WTC11 (cell line): Measurements from ENCODE around the gene RESP18. TPM values are rescaled to one million over a fixed set of nuclear protein-coding genes. Genes with fewer than 3 reads are reported as not detected.

Experiments
- ATAC-seq: fragments of 200-7000 bp; cut with Tn5 transposase; 2 replicates; pipeline ENCODE4 v1.10.0; 2021; ENCODE audit warnings: mild to moderate bottlenecking, moderate library complexity
- CTCF ChIA-PET: fragments of 300-600 bp; sonication (Branson Sonifier 250); formaldehyde crosslinking; loops from one replicate; lab custom pipeline; 2021; ENCODE audit warnings: antibody characterized with exemption; lab: Charles Lee
- POLR2A ChIA-PET: fragments of 350-600 bp; sonication (Branson Sonifier 250); formaldehyde crosslinking; loops from one replicate; lab custom pipeline; 2021; ENCODE audit warnings: antibody characterized with exemption; lab: Charles Lee
- DNase-seq: peaks from one replicate; pipeline ENCODE4 v3.0.0; 2021; ENCODE audit warnings: low spot score
- H3K27ac Mint-ChIP-seq: 2 replicates; pipeline ENCODE4 v1.8.0; 2021; ENCODE audit warnings: mixed read lengths
- H3K27me3 Mint-ChIP-seq: 2 replicates; pipeline ENCODE4 v1.8.0; 2021; ENCODE audit warnings: low read depth, mild to moderate bottlenecking, moderate library complexity, mixed read lengths
- H3K36me3 Mint-ChIP-seq: 2 replicates; pipeline ENCODE4 v1.8.0; 2021; ENCODE audit warnings: mixed read lengths
- H3K4me1 Mint-ChIP-seq: 2 replicates; pipeline ENCODE4 v1.8.0; 2022; ENCODE audit warnings: mixed read lengths
- H3K4me3 Mint-ChIP-seq: 2 replicates; pipeline ENCODE4 v1.8.0; 2021; ENCODE audit warnings: mild to moderate bottlenecking, moderate library complexity, mixed read lengths
- H3K9me3 Mint-ChIP-seq: 2 replicates; pipeline ENCODE4 v1.8.0; 2021; ENCODE audit warnings: mixed read lengths
- ATF3 ChIP-seq: sonication (generic); formaldehyde crosslinking; conservative IDR thresholded peaks from 2 replicates; pipeline ENCODE4 v1.8.1; 2022; ENCODE audit warnings: mild to moderate bottlenecking, missing genetic modification reagents
- CREM ChIP-seq: sonication (generic); formaldehyde crosslinking; IDR thresholded peaks from 2 replicates; pipeline ENCODE4 v1.8.1; 2022; ENCODE audit warnings: mild to moderate bottlenecking, missing genetic modification reagents, moderate library complexity
- CTCF ChIP-seq: fragments of 200-600 bp; IDR thresholded peaks from 2 replicates; pipeline ENCODE4 v1.8.0; 2022; ENCODE audit warnings: antibody characterized with exemption
- JAZF1 ChIP-seq: fragments of 250-450 bp; sonication (Bioruptor Pico); IDR thresholded peaks from 2 replicates; pipeline ENCODE4 v1.9.0; 2021; ENCODE audit warnings: moderate library complexity, mild to moderate bottlenecking, inconsistent platforms
- JUN ChIP-seq: sonication (generic); formaldehyde crosslinking; IDR thresholded peaks from 2 replicates; pipeline ENCODE4 v1.8.0; 2023; ENCODE audit warnings: mild to moderate bottlenecking, missing genetic modification reagents
- MAX ChIP-seq: sonication (generic); formaldehyde crosslinking; IDR thresholded peaks from 2 replicates; pipeline ENCODE4 v1.8.0; 2022; ENCODE audit warnings: mild to moderate bottlenecking, missing genetic modification reagents
- MYBL2 ChIP-seq: sonication (generic); formaldehyde crosslinking; IDR thresholded peaks from 2 replicates; pipeline ENCODE4 v1.8.1; 2023; ENCODE audit warnings: mild to moderate bottlenecking, moderate library complexity, missing genetic modification reagents
- TEAD1 ChIP-seq: sonication (generic); formaldehyde crosslinking; IDR thresholded peaks from 2 replicates; pipeline ENCODE4 v1.8.0; 2022; ENCODE audit warnings: mild to moderate bottlenecking, missing genetic modification reagents
- USF1 ChIP-seq: sonication (generic); formaldehyde crosslinking; IDR thresholded peaks from 2 replicates; pipeline ENCODE4 v1.8.0; 2022; ENCODE audit warnings: mild to moderate bottlenecking, missing genetic modification reagents
- ZNF263 ChIP-seq: sonication (generic); formaldehyde crosslinking; IDR thresholded peaks from 2 replicates; pipeline ENCODE4 v1.8.1; 2022; ENCODE audit warnings: low read depth, mild to moderate bottlenecking, moderate library complexity, missing genetic modification reagents
- total RNA-seq: library from RNA; stranded (reverse); gene quantifications from 3 replicates; pipeline ENCODE4 v1.2.3, GENCODE V29; 2021
- TF ChIP-seq, protein P1 (sequence below): sonication (generic); formaldehyde crosslinking; IDR thresholded peaks from 2 replicates; pipeline ENCODE4 v1.8.0; 2023; ENCODE audit warnings: missing genetic modification reagents, mild to moderate bottlenecking, borderline replicate concordance

Gene RESP18
- total RNA-seq, 1 experiment from 2014 or later: not detected

GRCh38 chr2:219353129-219353528 lies 20.6 kb upstream of the RESP18 start:
- no peaks in the 10 kb centered on the region for H3K9me3 Mint-ChIP-seq
- no peaks in the 10 kb centered on the region for H3K36me3 Mint-ChIP-seq
- ATAC-seq (no peak), DNase-seq (no peak)
- no peak for TF ChIP-seq CREM (CRISPR knock-in tag)
- TF ChIP-seq, protein P1, sequence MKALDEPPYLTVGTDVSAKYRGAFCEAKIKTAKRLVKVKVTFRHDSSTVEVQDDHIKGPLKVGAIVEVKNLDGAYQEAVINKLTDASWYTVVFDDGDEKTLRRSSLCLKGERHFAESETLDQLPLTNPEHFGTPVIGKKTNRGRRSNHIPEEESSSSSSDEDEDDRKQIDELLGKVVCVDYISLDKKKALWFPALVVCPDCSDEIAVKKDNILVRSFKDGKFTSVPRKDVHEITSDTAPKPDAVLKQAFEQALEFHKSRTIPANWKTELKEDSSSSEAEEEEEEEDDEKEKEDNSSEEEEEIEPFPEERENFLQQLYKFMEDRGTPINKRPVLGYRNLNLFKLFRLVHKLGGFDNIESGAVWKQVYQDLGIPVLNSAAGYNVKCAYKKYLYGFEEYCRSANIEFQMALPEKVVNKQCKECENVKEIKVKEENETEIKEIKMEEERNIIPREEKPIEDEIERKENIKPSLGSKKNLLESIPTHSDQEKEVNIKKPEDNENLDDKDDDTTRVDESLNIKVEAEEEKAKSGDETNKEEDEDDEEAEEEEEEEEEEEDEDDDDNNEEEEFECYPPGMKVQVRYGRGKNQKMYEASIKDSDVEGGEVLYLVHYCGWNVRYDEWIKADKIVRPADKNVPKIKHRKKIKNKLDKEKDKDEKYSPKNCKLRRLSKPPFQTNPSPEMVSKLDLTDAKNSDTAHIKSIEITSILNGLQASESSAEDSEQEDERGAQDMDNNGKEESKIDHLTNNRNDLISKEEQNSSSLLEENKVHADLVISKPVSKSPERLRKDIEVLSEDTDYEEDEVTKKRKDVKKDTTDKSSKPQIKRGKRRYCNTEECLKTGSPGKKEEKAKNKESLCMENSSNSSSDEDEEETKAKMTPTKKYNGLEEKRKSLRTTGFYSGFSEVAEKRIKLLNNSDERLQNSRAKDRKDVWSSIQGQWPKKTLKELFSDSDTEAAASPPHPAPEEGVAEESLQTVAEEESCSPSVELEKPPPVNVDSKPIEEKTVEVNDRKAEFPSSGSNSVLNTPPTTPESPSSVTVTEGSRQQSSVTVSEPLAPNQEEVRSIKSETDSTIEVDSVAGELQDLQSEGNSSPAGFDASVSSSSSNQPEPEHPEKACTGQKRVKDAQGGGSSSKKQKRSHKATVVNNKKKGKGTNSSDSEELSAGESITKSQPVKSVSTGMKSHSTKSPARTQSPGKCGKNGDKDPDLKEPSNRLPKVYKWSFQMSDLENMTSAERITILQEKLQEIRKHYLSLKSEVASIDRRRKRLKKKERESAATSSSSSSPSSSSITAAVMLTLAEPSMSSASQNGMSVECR (CRISPR knock-in tag): no peak
- H3K4me1 Mint-ChIP-seq: no peaks in the 10 kb centered on the region; the same call in 1 of the 2 replicates
- ChIA-PET POLR2A (no interaction called here), CTCF (interaction anchor here (0.8 to 2.6 kb wide), 6 partner anchors 13 to 177 kb away, joined by 3 to 12 read pairs (median 4); partner anchors contain the start of gene DNAJB2)
- no peak overlapping the region for H3K4me3 Mint-ChIP-seq
- H3K27me3 Mint-ChIP-seq: peaks cover 59% of the 10 kb centered on the region
- no peak overlapping the region for H3K27ac Mint-ChIP-seq

GRCh38 chr2:219352448-219353023 lies 20.0 kb upstream of the RESP18 start:
- Mint-ChIP-seq H3K9me3 (no peaks in the 10 kb centered on the region), H3K27ac (no peak overlapping the region), H3K27me3 (peaks cover 53% of the 10 kb centered on the region), H3K36me3 (no peaks in the 10 kb centered on the region), H3K4me3 (no peak overlapping the region), H3K4me1 (no peaks in the 10 kb centered on the region)
- DNase-seq: peak; percentile 88
- peak; percentile 89 for ATAC-seq
- TF ChIP-seq CTCF: peak; percentile 85
- TF ChIP-seq USF1 (CRISPR knock-in tag): no peak
- CTCF ChIA-PET: interaction anchor here (0.9 to 2.6 kb wide), 4 partner anchors 43 to 177 kb away, joined by 3 to 12 read pairs (median 4); partner anchors contain the start of gene DNAJB2
- POLR2A ChIA-PET: no interaction called here

GRCh38 chr2:219350710-219351221 lies 18.2 kb upstream of the RESP18 start:
- no peaks in the 10 kb centered on the region for H3K36me3 Mint-ChIP-seq
- ATAC-seq (peak; percentile 46), DNase-seq (peak; percentile 38)
- no peak overlapping the region for H3K27ac Mint-ChIP-seq
- peaks cover 39% of the 10 kb centered on the region for H3K27me3 Mint-ChIP-seq
- H3K4me3 Mint-ChIP-seq: no peak overlapping the region
- H3K4me1 Mint-ChIP-seq: no peaks in the 10 kb centered on the region
- ChIA-PET CTCF (interaction anchor here (0.5 to 2.6 kb wide), 8 partner anchors 13 to 231 kb away, joined by 3 to 12 read pairs (median 3); no protein-coding TSS in a partner anchor), POLR2A (interaction anchor here (0.6 kb wide), 1 partner anchor 1719 kb away, joined by 4 read pairs; no protein-coding TSS in a partner anchor)
- H3K9me3 Mint-ChIP-seq: no peaks in the 10 kb centered on the region
- TF ChIP-seq MYBL2 (CRISPR knock-in tag) (no peak), ZNF263 (CRISPR knock-in tag) (no peak), JAZF1 (CRISPR knock-in tag) (no peak), JUN (CRISPR knock-in tag) (no peak), TEAD1 (CRISPR knock-in tag) (no peak), ATF3 (CRISPR knock-in tag) (no peak), MAX (CRISPR knock-in tag) (no peak)
